Thyroid gland (tissue), 4 donors: Measurements from ENCODE around the gene PACS2. TPM values are rescaled to one million over a fixed set of nuclear protein-coding genes. Genes with fewer than 3 reads are reported as not detected.

Experiments used
- DNase-seq, 2 donors: peaks; one replicate each; pipeline ENCODE4 v3.0.0-alpha.2; 2019
- H3K27ac ChIP-seq, 3 donors: fragments of 200-600 bp; sonication (generic); 1 replicate in 2 of 3; 2 replicates in 1 of 3; pipeline ENCODE4 v1.5.1; 2016 to 2019; ENCODE audit warnings: mild to moderate bottlenecking in 1 of 3, moderate library complexity in 1 of 3
- H3K27me3 ChIP-seq: fragments of 200-600 bp; sonication (generic); one replicate; pipeline ENCODE4 v1.5.1; 2019
- H3K36me3 ChIP-seq, 2 donors: fragments of 200-600 bp; sonication (generic); one replicate each; pipeline ENCODE4 v1.5.1; 2016 to 2019
- H3K4me1 ChIP-seq, 2 donors: fragments of 200-600 bp; sonication (generic); one replicate each; pipeline ENCODE4 v1.5.1; 2017 to 2019
- H3K4me3 ChIP-seq, 3 donors: fragments of 200-600 bp; sonication (generic); replicated peaks in 1 of 3; 1 replicate in 2 of 3; 2 replicates in 1 of 3; pipeline ENCODE4 v1.5.1; 2016; ENCODE audit warnings: mild to moderate bottlenecking in 1 of 3
- H3K9me3 ChIP-seq: fragments of 200-600 bp; sonication (generic); one replicate; pipeline ENCODE4 v1.5.1; 2017
- CTCF ChIP-seq, 6 experiments: fragments of 200-600 bp in 3 of 6; fragments of 450-650 bp in 3 of 6; sonication (generic) in 3 of 6; IDR thresholded peaks; one replicate each; pipeline ENCODE4 v1.5.1; 2016 to 2019; ENCODE audit warnings: antibody characterized with exemption in 6 of 6, mild to moderate bottlenecking in 2 of 6, inconsistent platforms in 1 of 6, moderate library complexity in 1 of 6
- POLR2A ChIP-seq, 2 donors: fragments of 450-650 bp; IDR thresholded peaks; one replicate each; pipeline ENCODE4 v1.6.1; 2017; ENCODE audit warnings: antibody characterized with exemption in 2 of 2, mild to moderate bottlenecking in 2 of 2, moderate library complexity in 1 of 2
- WGBS, 2 donors: methylation state at CpG; one replicate each; pipeline ENCODE4 v1.1.5; 2017; 5-methylcytosine and 5-hydroxymethylcytosine counted together
- intact Hi-C: fragments of 100-400 bp; cut with DNase I; formaldehyde crosslinking; loops from one replicate; pipeline ENCODE4 v1.15.1; 2023
- total RNA-seq, 4 donors: library from RNA; depleted of rRNA; stranded (reverse); fragments of >200 nt; gene quantifications; one replicate each; pipeline ENCODE4 v1.2.3, GENCODE V29; 2016

PACS2 gene
- total RNA-seq, 4 donors from 2014 or later, result 54.6 to 85.2 (median 72.1) TPM

GRCh38 chr14:105381446-105382342, 67.1 kb downstream of the PACS2 start:
- 96 to 97% methylated on average over 18 to 19 of the region's 27 CpGs for WGBS, 2 donors
- no peak overlapping the region for H3K27ac ChIP-seq
- intact Hi-C loops, result no loop called here
- no peaks in the 10 kb centered on the region for H3K9me3 ChIP-seq
- H3K4me1 ChIP-seq, result no peaks in the 10 kb centered on the region
- peaks cover 14 to 32% of the 10 kb centered on the region in 2 donors for H3K36me3 ChIP-seq
- DNase-seq, result no peak
- TF ChIP-seq POLR2A (IDR thresholded peaks at IDR 0.05), result no peak
- TF ChIP-seq CTCF (IDR thresholded peaks at IDR 0.05), result no peak
- H3K27me3 ChIP-seq, result no peaks in the 10 kb centered on the region
- H3K4me3 ChIP-seq, result no peak overlapping the region

- no peak for DNase-seq
- H3K4me3 ChIP-seq, result no peak overlapping the region
- no peak overlapping the region for H3K27ac ChIP-seq
- WGBS, 2 donors, result 95 to 96% methylated on average over 20 to 26 of the region's 26 CpGs
- no peaks in the 10 kb centered on the region for H3K9me3 ChIP-seq
- TF ChIP-seq POLR2A (IDR thresholded peaks at IDR 0.05), result no peak
- no peak for TF ChIP-seq CTCF (IDR thresholded peaks at IDR 0.05)
- no peaks in the 10 kb centered on the region for H3K4me1 ChIP-seq
- H3K27me3 ChIP-seq, result no peaks in the 10 kb centered on the region
- intact Hi-C loops, result no loop called here
- peaks cover 14 to 32% of the 10 kb centered on the region in 2 donors for H3K36me3 ChIP-seq
Observed at GRCh38 chr14:105382343-105383082, 68.0 kb downstream of the PACS2 start.

- Histone ChIP-seq H3K4me1 (no peaks in the 10 kb centered on the region), H3K9me3 (no peaks in the 10 kb centered on the region), H3K27me3 (no peaks in the 10 kb centered on the region), H3K4me3 (no peak overlapping the region), H3K36me3 (peaks cover 14 to 32% of the 10 kb centered on the region in 2 donors), H3K27ac (no peak overlapping the region)
- no peak for TF ChIP-seq POLR2A (IDR thresholded peaks at IDR 0.05)
- intact Hi-C loops, result no loop called here
- WGBS, 2 donors, result 96 to 99% methylated on average over 22 to 26 of the region's 32 CpGs
- DNase-seq, result no peak
Observed at GRCh38 chr14:105383083-105383730, 68.7 kb downstream of the PACS2 start.

- intact Hi-C loops, result no loop called here
Observed at GRCh38 chr14:105384041-105384557, 69.6 kb downstream of the PACS2 start.

More at GRCh38 chr14:105384041-105384557, 69.6 kb downstream of the PACS2 start:
- H3K27ac ChIP-seq, result no peak overlapping the region
- no peaks in the 10 kb centered on the region for H3K9me3 ChIP-seq
- H3K4me1 ChIP-seq, result no peaks in the 10 kb centered on the region
- no peak for DNase-seq
- peaks cover 14 to 32% of the 10 kb centered on the region in 2 donors for H3K36me3 ChIP-seq
- no peaks in the 10 kb centered on the region for H3K27me3 ChIP-seq
- 93 to 95% methylated on average over 7 to 11 of the region's 23 CpGs for WGBS, 2 donors
- no peak overlapping the region for H3K4me3 ChIP-seq
- TF ChIP-seq CTCF (IDR thresholded peaks at IDR 0.05) (no peak), POLR2A (IDR thresholded peaks at IDR 0.05) (no peak)
